Loucy (cell line): ENCODE data around the gene LYRM9.

Experiments
- H2AFZ ChIP-seq: fragments of 200-600 bp; sonication (generic); 2 replicates; pipeline ENCODE4 v1.6.0; 2016; ENCODE audit warnings: antibody characterized with exemption, mild to moderate bottlenecking, low read length, moderate library complexity
- H3F3A ChIP-seq: fragments of 200-600 bp; 2 replicates; pipeline ENCODE4 v1.6.0; 2016; ENCODE audit warnings: antibody characterized with exemption, low read depth, mild to moderate bottlenecking
- H3K27me3 ChIP-seq: fragments of 200-600 bp; sonication (generic); 2 replicates; pipeline ENCODE4 v1.6.1; 2014; ENCODE audit warnings: low read length, mild to moderate bottlenecking; ENCODE audit not compliant: insufficient read depth, poor library complexity, severe bottlenecking
- H3K36me3 ChIP-seq: fragments of 200-600 bp; sonication (generic); 2 replicates; pipeline ENCODE4 v1.6.1; 2016; ENCODE audit warnings: low read length; ENCODE audit not compliant: insufficient read depth
- H3K4me1 ChIP-seq: fragments of 200-600 bp; sonication (generic); 2 replicates; pipeline ENCODE4 v1.5.1; 2014; ENCODE audit warnings: low read length, mild to moderate bottlenecking; ENCODE audit not compliant: insufficient read depth, poor library complexity, severe bottlenecking
- H3K4me2 ChIP-seq: fragments of 200-600 bp; sonication (generic); 2 replicates; pipeline ENCODE4 v1.6.0; 2014; ENCODE audit warnings: antibody characterized with exemption, low read length, low read depth, mild to moderate bottlenecking; ENCODE audit not compliant: poor library complexity, severe bottlenecking
- H3K4me3 ChIP-seq: fragments of 200-600 bp; sonication (generic); 2 replicates; pipeline ENCODE4 v1.5.1; 2014; ENCODE audit warnings: low read length, mild to moderate bottlenecking, mixed read lengths; ENCODE audit not compliant: poor library complexity, severe bottlenecking
- H3K79me2 ChIP-seq: fragments of 200-600 bp; sonication (generic); 2 replicates; pipeline ENCODE4 v1.6.1; 2014; ENCODE audit warnings: low read length; ENCODE audit not compliant: insufficient read depth
- H3K9ac ChIP-seq: fragments of 200-600 bp; sonication (generic); 2 replicates; pipeline ENCODE4 v1.6.0; 2014; ENCODE audit warnings: mild to moderate bottlenecking, low read depth, low read length, moderate library complexity; ENCODE audit not compliant: poor library complexity, severe bottlenecking
- H3K9me2 ChIP-seq: fragments of 200-600 bp; sonication (generic); replicated peaks from 2 replicates; pipeline ENCODE4 v1.6.1; 2016; ENCODE audit warnings: low read depth, low read length, mixed read lengths
- H3K9me3 ChIP-seq: fragments of 200-600 bp; sonication (generic); 2 replicates; pipeline ENCODE4 v1.6.1; 2014; ENCODE audit warnings: mild to moderate bottlenecking, antibody characterized with exemption, low read length, low read depth; ENCODE audit not compliant: insufficient read depth
- H4K20me1 ChIP-seq: fragments of 200-600 bp; sonication (generic); 2 replicates; pipeline ENCODE4 v1.6.0; 2014; ENCODE audit warnings: antibody characterized with exemption, low read length, mild to moderate bottlenecking; ENCODE audit not compliant: insufficient read depth, poor library complexity, severe bottlenecking
- CTCF ChIP-seq: fragments of 200-600 bp; sonication (generic); conservative IDR thresholded peaks from 2 replicates; pipeline ENCODE4 v1.5.1; 2014; ENCODE audit warnings: mild to moderate bottlenecking, antibody characterized with exemption, low read length
- EZH2phosphoT487 ChIP-seq: fragments of 200-600 bp; IDR thresholded peaks from 2 replicates; pipeline ENCODE4 v1.6.1; 2018; ENCODE audit warnings: antibody characterized with exemption, mild to moderate bottlenecking, moderate library complexity, borderline replicate concordance

The LYRM9 gene

GRCh38 chr17:27879987-27880608 is 13.1 kb downstream of the LYRM9 start:
- no peaks in the 10 kb centered on the region for H3F3A ChIP-seq
- H3K79me2 ChIP-seq = no peaks in the 10 kb centered on the region
- no peaks in the 10 kb centered on the region for H3K9me3 ChIP-seq
- no peaks in the 10 kb centered on the region for H4K20me1 ChIP-seq
- H2AFZ ChIP-seq = no peak overlapping the region
- H3K4me2 ChIP-seq = no peak overlapping the region
- no peaks in the 10 kb centered on the region for H3K9me2 ChIP-seq
- H3K27me3 ChIP-seq = no peaks in the 10 kb centered on the region
- peaks cover 19% of the 10 kb centered on the region for H3K4me1 ChIP-seq
- no peaks in the 10 kb centered on the region for H3K36me3 ChIP-seq
- TF ChIP-seq EZH2phosphoT487 = no peak
- TF ChIP-seq CTCF = peak; percentile 91
- H3K9ac ChIP-seq = no peak overlapping the region
- no peak overlapping the region for H3K4me3 ChIP-seq

GRCh38 chr17:27878776-27879562 is 14.2 kb downstream of the LYRM9 start:
- Histone ChIP-seq H3K4me1 (peaks cover 19% of the 10 kb centered on the region), H3K9me2 (no peaks in the 10 kb centered on the region), H3K27me3 (no peaks in the 10 kb centered on the region), H4K20me1 (no peaks in the 10 kb centered on the region), H2AFZ (no peak overlapping the region), H3K9me3 (no peaks in the 10 kb centered on the region), H3F3A (no peaks in the 10 kb centered on the region), H3K9ac (no peak overlapping the region), H3K79me2 (no peaks in the 10 kb centered on the region), H3K4me3 (no peak overlapping the region), H3K36me3 (no peaks in the 10 kb centered on the region), H3K4me2 (peak overlapping the region; percentile 11)
- TF ChIP-seq CTCF (no peak), EZH2phosphoT487 (no peak)

- Histone ChIP-seq H3K36me3 (no peaks in the 10 kb centered on the region), H2AFZ (no peak overlapping the region), H3K4me1 (peaks cover 6% of the 10 kb centered on the region), H4K20me1 (no peaks in the 10 kb centered on the region), H3K9ac (no peak overlapping the region), H3K9me3 (no peaks in the 10 kb centered on the region; the same call in 1 of the 2 replicates), H3K4me2 (no peak overlapping the region), H3K79me2 (no peaks in the 10 kb centered on the region), H3K27me3 (no peaks in the 10 kb centered on the region), H3K4me3 (no peak overlapping the region), H3K9me2 (no peaks in the 10 kb centered on the region), H3F3A (no peaks in the 10 kb centered on the region)
- TF ChIP-seq CTCF = no peak
Measured at GRCh38 chr17:27873746-27874145, 19.4 kb downstream of the LYRM9 start.
